Measurements from ENCODE around the gene PPFIA4.

Gene PPFIA4

GRCh38 chr1:203046984-203047630 lies 20.8 kb downstream of the PPFIA4 start:
- H3K36me3 ChIP-seq (ENCODE audit: control insufficient read depth, insufficient read depth, low read length): no peaks in the 10 kb centered on the region
- H3K4me3 ChIP-seq (ENCODE audit: low read length): no peak overlapping the region
- H3K9ac ChIP-seq (ENCODE audit: low read length): no peak overlapping the region
- H3K27ac ChIP-seq (ENCODE audit: low read depth, low read length): no peak overlapping the region
- H3K4me1 ChIP-seq (ENCODE audit: control insufficient read depth, insufficient read depth, low read length): peaks cover 7% of the 10 kb centered on the region
- H3K27me3 ChIP-seq (ENCODE audit: control insufficient read depth, insufficient read depth, low read length): no peaks in the 10 kb centered on the region

- no peak overlapping the region for H3K9ac ChIP-seq (ENCODE audit: low read length)
- H3K4me1 ChIP-seq (ENCODE audit: control insufficient read depth, insufficient read depth, low read length): peaks cover 7% of the 10 kb centered on the region
- H3K36me3 ChIP-seq (ENCODE audit: control insufficient read depth, insufficient read depth, low read length): no peaks in the 10 kb centered on the region
- H3K4me3 ChIP-seq (ENCODE audit: low read length): no peak overlapping the region
- H3K27ac ChIP-seq (ENCODE audit: low read depth, low read length): no peak overlapping the region
- no peaks in the 10 kb centered on the region for H3K27me3 ChIP-seq (ENCODE audit: control insufficient read depth, insufficient read depth, low read length)
These were observed 21.8 kb downstream of the PPFIA4 start for GRCh38 chr1:203048086-203048485.

GRCh38 chr1:203048555-203049051 lies 22.3 kb downstream of the PPFIA4 start:
- Histone ChIP-seq H3K4me3 (ENCODE audit: low read length) (no peak overlapping the region), H3K9ac (ENCODE audit: low read length) (no peak overlapping the region), H3K36me3 (ENCODE audit: control insufficient read depth, insufficient read depth, low read length) (no peaks in the 10 kb centered on the region), H3K4me1 (ENCODE audit: control insufficient read depth, insufficient read depth, low read length) (peaks cover 7% of the 10 kb centered on the region), H3K27ac (ENCODE audit: low read depth, low read length) (no peak overlapping the region), H3K27me3 (ENCODE audit: control insufficient read depth, insufficient read depth, low read length) (no peaks in the 10 kb centered on the region)

- no peak overlapping the region for H3K27ac ChIP-seq (ENCODE audit: low read depth, low read length)
- no peaks in the 10 kb centered on the region for H3K36me3 ChIP-seq (ENCODE audit: control insufficient read depth, insufficient read depth, low read length)
- H3K27me3 ChIP-seq (ENCODE audit: control insufficient read depth, insufficient read depth, low read length): no peaks in the 10 kb centered on the region
- no peak overlapping the region for H3K9ac ChIP-seq (ENCODE audit: low read length)
- no peak overlapping the region for H3K4me3 ChIP-seq (ENCODE audit: low read length)
- H3K4me1 ChIP-seq (ENCODE audit: control insufficient read depth, insufficient read depth, low read length): peaks cover 7% of the 10 kb centered on the region
These were observed 22.8 kb downstream of the PPFIA4 start for GRCh38 chr1:203049077-203049476.

- peaks cover 7% of the 10 kb centered on the region for H3K4me1 ChIP-seq (ENCODE audit: control insufficient read depth, insufficient read depth, low read length)
- H3K36me3 ChIP-seq (ENCODE audit: control insufficient read depth, insufficient read depth, low read length): no peaks in the 10 kb centered on the region
- H3K27me3 ChIP-seq (ENCODE audit: control insufficient read depth, insufficient read depth, low read length): no peaks in the 10 kb centered on the region
These were observed 23.4 kb downstream of the PPFIA4 start for GRCh38 chr1:203049576-203050180.

GRCh38 chr1:203050826-203051225 lies 24.5 kb downstream of the PPFIA4 start:
- Histone ChIP-seq H3K4me1 (ENCODE audit: control insufficient read depth, insufficient read depth, low read length) (peaks cover 7% of the 10 kb centered on the region), H3K4me3 (ENCODE audit: low read length) (no peak overlapping the region), H3K9ac (ENCODE audit: low read length) (no peak overlapping the region), H3K36me3 (ENCODE audit: control insufficient read depth, insufficient read depth, low read length) (no peaks in the 10 kb centered on the region), H3K27ac (ENCODE audit: low read depth, low read length) (no peak overlapping the region), H3K27me3 (ENCODE audit: control insufficient read depth, insufficient read depth, low read length) (no peaks in the 10 kb centered on the region)

More at GRCh38 chr1:203049576-203050180, 23.4 kb downstream of the PPFIA4 start:
- Histone ChIP-seq H3K27ac (ENCODE audit: low read depth, low read length) (no peak overlapping the region), H3K9ac (ENCODE audit: low read length) (no peak overlapping the region), H3K4me3 (ENCODE audit: low read length) (no peak overlapping the region)

GRCh38 chr1:203051841-203052324 lies 25.6 kb downstream of the PPFIA4 start:
- H3K9ac ChIP-seq (ENCODE audit: low read length): no peak overlapping the region
- no peak overlapping the region for H3K4me3 ChIP-seq (ENCODE audit: low read length)
- H3K27me3 ChIP-seq (ENCODE audit: control insufficient read depth, insufficient read depth, low read length): no peaks in the 10 kb centered on the region
- no peak overlapping the region for H3K27ac ChIP-seq (ENCODE audit: low read depth, low read length)
- no peaks in the 10 kb centered on the region for H3K36me3 ChIP-seq (ENCODE audit: control insufficient read depth, insufficient read depth, low read length)
- H3K4me1 ChIP-seq (ENCODE audit: control insufficient read depth, insufficient read depth, low read length): peaks cover 3% of the 10 kb centered on the region

- no peak overlapping the region for H3K9ac ChIP-seq (ENCODE audit: low read length)
- H3K27me3 ChIP-seq (ENCODE audit: control insufficient read depth, insufficient read depth, low read length): no peaks in the 10 kb centered on the region
- H3K36me3 ChIP-seq (ENCODE audit: control insufficient read depth, insufficient read depth, low read length): no peaks in the 10 kb centered on the region
- no peaks in the 10 kb centered on the region for H3K4me1 ChIP-seq (ENCODE audit: control insufficient read depth, insufficient read depth, low read length)
- no peak overlapping the region for H3K27ac ChIP-seq (ENCODE audit: low read depth, low read length)
- no peak overlapping the region for H3K4me3 ChIP-seq (ENCODE audit: low read length)
These were observed 26.3 kb downstream of the PPFIA4 start for GRCh38 chr1:203052601-203053000.

GRCh38 chr1:203054184-203054583 lies 27.9 kb downstream of the PPFIA4 start:
- Histone ChIP-seq H3K36me3 (ENCODE audit: control insufficient read depth, insufficient read depth, low read length) (no peaks in the 10 kb centered on the region), H3K27me3 (ENCODE audit: control insufficient read depth, insufficient read depth, low read length) (no peaks in the 10 kb centered on the region), H3K27ac (ENCODE audit: low read depth, low read length) (no peak overlapping the region), H3K4me1 (ENCODE audit: control insufficient read depth, insufficient read depth, low read length) (no peaks in the 10 kb centered on the region), H3K4me3 (ENCODE audit: low read length) (no peak overlapping the region), H3K9ac (ENCODE audit: low read length) (no peak overlapping the region)

- Histone ChIP-seq H3K27ac (ENCODE audit: low read depth, low read length) (no peak overlapping the region), H3K4me1 (ENCODE audit: control insufficient read depth, insufficient read depth, low read length) (no peaks in the 10 kb centered on the region), H3K9ac (ENCODE audit: low read length) (no peak overlapping the region), H3K36me3 (ENCODE audit: control insufficient read depth, insufficient read depth, low read length) (no peaks in the 10 kb centered on the region), H3K27me3 (ENCODE audit: control insufficient read depth, insufficient read depth, low read length) (no peaks in the 10 kb centered on the region), H3K4me3 (ENCODE audit: low read length) (no peak overlapping the region)
These were observed 28.4 kb downstream of the PPFIA4 start for GRCh38 chr1:203054642-203055041.

- Histone ChIP-seq H3K27me3 (ENCODE audit: control insufficient read depth, insufficient read depth, low read length) (no peaks in the 10 kb centered on the region), H3K4me3 (ENCODE audit: low read length) (no peak overlapping the region), H3K27ac (ENCODE audit: low read depth, low read length) (no peak overlapping the region), H3K4me1 (ENCODE audit: control insufficient read depth, insufficient read depth, low read length) (no peaks in the 10 kb centered on the region), H3K36me3 (ENCODE audit: control insufficient read depth, insufficient read depth, low read length) (no peaks in the 10 kb centered on the region), H3K9ac (ENCODE audit: low read length) (no peak overlapping the region)
These were observed 29.0 kb downstream of the PPFIA4 start for GRCh38 chr1:203055161-203055799.

GRCh38 chr1:203056012-203056411 lies 29.7 kb downstream of the PPFIA4 start:
- no peaks in the 10 kb centered on the region for H3K36me3 ChIP-seq (ENCODE audit: control insufficient read depth, insufficient read depth, low read length)
- H3K27me3 ChIP-seq (ENCODE audit: control insufficient read depth, insufficient read depth, low read length): no peaks in the 10 kb centered on the region
- H3K4me3 ChIP-seq (ENCODE audit: low read length): no peak overlapping the region
- no peaks in the 10 kb centered on the region for H3K4me1 ChIP-seq (ENCODE audit: control insufficient read depth, insufficient read depth, low read length)
- no peak overlapping the region for H3K9ac ChIP-seq (ENCODE audit: low read length)
- no peak overlapping the region for H3K27ac ChIP-seq (ENCODE audit: low read depth, low read length)
